ENCODE results near the gene PTPRN2.

DNA sequence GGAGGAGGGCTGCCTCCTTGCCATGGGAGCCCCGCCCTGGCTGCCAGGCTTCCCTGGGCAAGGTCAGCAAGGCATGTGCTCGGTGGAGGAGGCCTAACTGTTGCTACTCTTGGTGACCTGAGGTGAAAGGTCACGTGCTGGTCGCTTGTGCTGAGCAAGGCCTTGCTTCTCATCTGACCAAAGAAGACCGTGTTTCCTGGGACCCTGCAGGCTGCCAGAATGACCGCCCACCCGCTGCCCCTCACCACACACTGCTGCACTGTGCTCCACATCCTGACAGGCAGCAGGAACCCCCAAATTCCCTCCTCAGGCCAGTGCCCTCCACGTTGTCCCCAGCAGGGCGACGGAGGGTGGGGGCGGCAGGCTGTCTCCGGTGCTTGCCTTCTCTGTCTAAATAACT, 808.4 kb downstream of the PTPRN2 start:
- TF ChIP-seq CTCF (conservative IDR thresholded peaks at IDR 0.05; ENCODE audit: low read length) (no peak), EZH2phosphoT487 (IDR thresholded peaks at IDR 0.05; ENCODE audit: borderline replicate concordance, low read depth, low read length) (no peak)

Data from OCI-LY7 (cell line).